ENCODE results near the gene CASP10.
A peak's percentile ranks its signal among the peaks of the same experiment; 100 is the strongest.

Gene CASP10

DNA sequence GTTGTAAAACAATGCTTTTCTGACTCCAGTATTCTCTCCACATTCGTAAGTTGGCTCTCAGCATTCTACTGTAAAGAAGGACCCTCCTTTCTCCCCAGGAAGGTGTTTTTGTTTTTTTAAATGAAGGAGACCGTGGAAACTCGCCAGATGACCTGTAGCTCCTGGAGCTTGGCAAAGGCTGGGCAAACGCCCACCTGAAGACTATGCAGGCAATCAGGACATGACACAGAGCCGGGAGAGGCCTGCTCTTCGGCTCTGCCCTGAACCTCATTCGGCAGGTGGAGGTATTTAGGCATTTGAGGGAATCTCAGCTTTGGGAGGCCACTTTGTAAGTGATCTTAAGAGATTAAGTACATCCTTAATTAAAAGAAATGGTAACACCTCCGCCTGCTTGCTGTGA is 17.4 kb downstream of the CASP10 start:
- no peaks in the 10 kb centered on the region for H3K4me1 ChIP-seq (ENCODE audit: control insufficient read depth, insufficient read depth, low read length)
- H3K36me3 ChIP-seq (ENCODE audit: control insufficient read depth, insufficient read depth, low read length): peaks cover 12% of the 10 kb centered on the region; the same call in 1 of the 2 replicates
- H3K9ac ChIP-seq (ENCODE audit: low read length): no peak overlapping the region
- no peak overlapping the region for H3K4me3 ChIP-seq (ENCODE audit: low read depth, low read length)
- no peaks in the 10 kb centered on the region for H3K9me3 ChIP-seq (ENCODE audit: control insufficient read depth, insufficient read depth, low read depth, low read length)
- no peaks in the 10 kb centered on the region for H3K27me3 ChIP-seq (ENCODE audit: control insufficient read depth, insufficient read depth, low read length)
- H3K27ac ChIP-seq (ENCODE audit: low read depth, low read length): no peak overlapping the region

DNA sequence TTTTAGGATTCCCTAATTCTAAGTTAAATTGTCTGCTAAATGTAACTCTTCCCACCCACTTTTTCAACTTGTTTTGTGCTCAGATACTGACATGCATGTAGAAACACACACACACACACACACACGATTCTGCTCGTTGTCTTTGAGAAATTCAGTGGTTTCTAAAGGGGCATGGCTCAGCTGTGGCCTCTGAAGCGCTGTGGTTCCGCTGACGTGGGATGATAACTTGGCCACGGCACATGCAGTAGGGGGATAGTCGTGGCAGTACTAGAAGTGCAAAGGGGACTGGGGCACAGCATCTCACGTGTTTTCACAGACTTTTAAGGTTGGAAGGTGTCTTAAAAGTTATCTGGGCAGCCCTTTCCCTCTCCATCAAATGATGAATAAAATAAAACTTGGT is 18.4 kb downstream of the CASP10 start:
- Histone ChIP-seq H3K27ac (ENCODE audit: low read depth, low read length) (no peak overlapping the region), H3K4me3 (ENCODE audit: low read depth, low read length) (no peak overlapping the region), H3K36me3 (ENCODE audit: control insufficient read depth, insufficient read depth, low read length) (peaks cover 8% of the 10 kb centered on the region; the same call in 1 of the 2 replicates), H3K27me3 (ENCODE audit: control insufficient read depth, insufficient read depth, low read length) (no peaks in the 10 kb centered on the region), H3K4me1 (ENCODE audit: control insufficient read depth, insufficient read depth, low read length) (no peaks in the 10 kb centered on the region), H3K9ac (ENCODE audit: low read length) (no peak overlapping the region), H3K9me3 (ENCODE audit: control insufficient read depth, insufficient read depth, low read depth, low read length) (no peaks in the 10 kb centered on the region)

DNA sequence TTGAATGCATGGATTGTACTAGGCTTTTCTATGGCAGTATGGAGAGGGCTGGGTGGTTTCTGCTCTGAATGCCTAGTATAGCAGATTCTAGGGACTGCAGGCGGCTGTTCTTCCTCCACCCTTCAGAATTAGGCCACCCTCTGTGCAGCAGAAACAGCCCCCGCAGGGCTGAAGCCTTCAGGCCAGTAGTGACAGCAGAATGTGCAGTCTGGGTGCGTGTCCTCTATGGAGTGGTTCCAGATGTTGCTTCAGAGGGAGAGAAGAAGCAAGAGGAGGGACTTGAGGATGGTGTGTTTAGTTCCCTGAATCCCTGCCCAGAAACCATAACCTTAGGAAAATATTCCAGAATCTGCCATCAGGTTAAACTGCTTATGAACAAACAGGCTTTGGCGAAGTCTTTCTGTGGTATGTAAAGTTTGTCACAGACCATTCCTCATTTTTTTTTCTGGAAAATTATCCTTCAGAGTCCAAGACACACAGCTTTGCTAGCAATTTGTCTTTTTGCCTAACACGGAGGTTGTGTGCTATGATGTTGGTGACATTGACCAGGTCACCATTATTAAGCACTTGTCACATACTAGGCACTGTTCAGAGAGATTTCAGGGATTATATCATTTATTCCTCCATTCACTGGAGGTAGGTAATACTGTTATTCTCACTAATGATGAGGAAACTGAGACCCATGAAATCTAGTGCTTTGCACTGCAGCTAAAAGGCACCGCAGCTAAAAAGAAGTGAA is 21.1 kb downstream of the CASP10 start:
- Histone ChIP-seq H3K9me3 (ENCODE audit: control insufficient read depth, insufficient read depth, low read depth, low read length) (no peaks in the 10 kb centered on the region), H3K36me3 (ENCODE audit: control insufficient read depth, insufficient read depth, low read length) (peaks cover 6% of the 10 kb centered on the region; the same call in 1 of the 2 replicates), H3K4me1 (ENCODE audit: control insufficient read depth, insufficient read depth, low read length) (no peaks in the 10 kb centered on the region), H3K27ac (ENCODE audit: low read depth, low read length) (no peak overlapping the region), H3K27me3 (ENCODE audit: control insufficient read depth, insufficient read depth, low read length) (no peaks in the 10 kb centered on the region), H3K9ac (ENCODE audit: low read length) (no peak overlapping the region), H3K4me3 (ENCODE audit: low read depth, low read length) (no peak overlapping the region)

DNA sequence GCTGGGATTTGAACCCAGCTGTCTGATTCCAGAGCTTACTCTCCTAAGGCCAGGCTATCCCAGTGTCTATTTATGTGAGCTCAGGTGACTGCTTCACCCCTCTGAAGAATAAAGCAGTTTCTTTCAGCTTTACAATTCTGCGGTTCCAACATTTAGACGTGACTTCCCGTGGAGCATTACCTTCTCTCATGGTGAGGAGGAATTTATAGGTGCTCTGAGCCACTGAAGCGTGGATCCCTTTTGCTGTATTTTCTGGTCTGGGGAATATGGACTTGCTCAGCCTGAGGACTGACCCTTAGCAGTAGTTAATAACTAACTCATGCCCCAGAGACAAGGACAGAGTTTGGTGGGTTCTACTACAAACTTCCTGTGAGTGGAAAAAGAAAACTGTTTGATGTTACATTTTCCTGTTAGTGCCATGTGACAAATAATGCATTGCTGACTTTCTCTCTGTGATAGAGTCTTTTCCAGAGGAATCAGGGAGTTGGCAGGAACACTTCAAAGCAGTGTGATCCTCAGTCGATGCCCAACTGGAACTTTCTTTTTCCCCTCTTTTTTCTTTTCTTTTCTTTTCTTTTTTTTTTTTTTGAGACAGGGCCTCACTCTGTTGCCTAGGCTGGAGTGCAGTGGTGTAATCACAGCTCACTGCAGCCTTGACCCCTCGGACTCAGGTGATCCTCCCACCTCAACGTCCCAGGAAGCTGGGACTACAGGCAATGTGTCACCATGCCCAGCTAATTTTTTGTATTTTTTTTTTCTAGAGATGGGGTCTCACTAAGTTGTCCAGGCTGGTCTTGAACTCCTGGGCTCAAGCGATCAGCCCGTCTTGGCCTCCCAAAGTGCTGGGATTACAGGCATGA is 21.9 kb downstream of the CASP10 start:
- H3K27ac ChIP-seq (ENCODE audit: low read depth, low read length): no peak overlapping the region
- peaks cover 11% of the 10 kb centered on the region; the same call in 1 of the 2 replicates for H3K36me3 ChIP-seq (ENCODE audit: control insufficient read depth, insufficient read depth, low read length)
- no peaks in the 10 kb centered on the region for H3K27me3 ChIP-seq (ENCODE audit: control insufficient read depth, insufficient read depth, low read length)
- H3K9me3 ChIP-seq (ENCODE audit: control insufficient read depth, insufficient read depth, low read depth, low read length): no peaks in the 10 kb centered on the region
- no peak overlapping the region for H3K9ac ChIP-seq (ENCODE audit: low read length)
- no peaks in the 10 kb centered on the region for H3K4me1 ChIP-seq (ENCODE audit: control insufficient read depth, insufficient read depth, low read length)
- H3K4me3 ChIP-seq (ENCODE audit: low read depth, low read length): no peak overlapping the region

DNA sequence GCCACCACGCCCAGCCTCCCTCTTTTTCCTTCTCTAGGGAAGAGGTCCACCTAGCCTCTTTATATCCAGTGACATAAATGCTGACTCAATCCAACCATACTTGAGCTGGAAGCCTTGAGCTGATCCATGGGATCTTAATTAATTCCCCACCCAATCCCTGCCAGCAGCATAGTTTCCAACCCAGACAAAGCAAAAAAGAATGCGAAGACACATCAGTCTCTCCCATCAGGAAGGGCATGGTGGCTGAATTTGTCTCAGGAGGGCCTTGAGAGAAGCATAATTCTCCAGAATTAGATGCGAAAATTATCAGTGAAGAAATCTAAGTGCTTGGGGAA is 22.5 kb downstream of the CASP10 start:
- Histone ChIP-seq H3K27me3 (ENCODE audit: control insufficient read depth, insufficient read depth, low read length) (no peaks in the 10 kb centered on the region), H3K4me3 (ENCODE audit: low read depth, low read length) (no peak overlapping the region), H3K36me3 (ENCODE audit: control insufficient read depth, insufficient read depth, low read length) (peaks cover 12% of the 10 kb centered on the region; the same call in 1 of the 2 replicates), H3K9me3 (ENCODE audit: control insufficient read depth, insufficient read depth, low read depth, low read length) (no peaks in the 10 kb centered on the region), H3K9ac (ENCODE audit: low read length) (no peak overlapping the region), H3K27ac (ENCODE audit: low read depth, low read length) (no peak overlapping the region), H3K4me1 (ENCODE audit: control insufficient read depth, insufficient read depth, low read length) (no peaks in the 10 kb centered on the region)

DNA sequence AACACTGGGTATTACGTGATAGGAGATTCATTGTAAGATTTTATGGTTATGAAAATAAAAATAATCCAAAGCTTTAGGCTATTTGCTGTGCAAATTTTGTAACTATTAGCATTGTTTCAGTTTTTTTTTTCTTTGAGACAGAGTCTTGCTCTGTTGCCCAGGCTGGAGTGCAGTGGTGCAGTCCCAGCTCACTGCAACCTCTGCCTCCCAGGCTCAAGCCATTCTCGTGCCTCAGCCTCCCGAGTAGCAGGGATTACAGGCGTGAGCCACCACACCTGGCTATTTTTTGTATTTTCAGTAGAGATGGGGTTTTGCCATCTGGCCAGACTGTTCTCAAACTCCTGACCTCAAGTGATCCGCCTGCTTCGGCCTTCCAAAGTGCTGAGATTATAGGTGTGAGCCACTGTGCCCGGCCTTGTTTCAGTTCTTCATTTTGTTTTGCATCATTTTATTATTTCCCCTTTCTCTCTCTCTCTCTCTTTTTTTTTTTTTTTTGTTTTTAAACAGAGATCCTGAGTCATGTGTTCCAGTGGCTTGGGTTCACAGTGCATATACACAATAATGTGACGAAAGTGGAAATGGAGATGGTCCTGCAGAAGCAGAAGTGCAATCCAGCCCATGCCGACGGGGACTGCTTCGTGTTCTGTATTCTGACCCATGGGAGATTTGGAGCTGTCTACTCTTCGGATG is 25.8 kb downstream of the CASP10 start:
- Histone ChIP-seq H3K4me1 (ENCODE audit: control insufficient read depth, insufficient read depth, low read length) (no peaks in the 10 kb centered on the region), H3K4me3 (ENCODE audit: low read depth, low read length) (no peak overlapping the region), H3K27ac (ENCODE audit: low read depth, low read length) (no peak overlapping the region)

DNA sequence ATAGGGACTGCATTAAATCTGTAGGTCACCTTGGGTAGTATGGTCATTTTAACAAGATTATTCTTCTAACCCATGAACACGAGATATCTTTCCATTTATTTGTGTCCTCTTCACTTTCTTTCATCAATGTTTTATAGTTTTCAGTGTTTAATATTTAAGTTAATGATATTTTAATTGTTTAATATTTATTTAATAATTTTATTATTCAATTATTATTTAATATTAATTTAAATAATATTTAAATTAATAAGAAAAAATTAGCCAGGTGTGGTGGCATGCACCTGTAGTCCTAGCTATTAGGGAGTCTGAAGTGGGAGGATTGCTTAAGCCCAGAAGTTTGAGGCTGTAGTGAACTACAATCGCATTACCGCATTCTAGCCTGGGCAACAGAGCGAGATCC is 33.0 kb downstream of the CASP10 start:
- Histone ChIP-seq H3K9ac (ENCODE audit: low read length) (no peak overlapping the region), H3K9me3 (ENCODE audit: control insufficient read depth, insufficient read depth, low read depth, low read length) (no peaks in the 10 kb centered on the region; the same call in 1 of the 2 replicates), H3K4me1 (ENCODE audit: control insufficient read depth, insufficient read depth, low read length) (peaks cover 21% of the 10 kb centered on the region), H3K36me3 (ENCODE audit: control insufficient read depth, insufficient read depth, low read length) (peaks cover 2% of the 10 kb centered on the region; the same call in 1 of the 2 replicates), H3K27me3 (ENCODE audit: control insufficient read depth, insufficient read depth, low read length) (no peaks in the 10 kb centered on the region), H3K4me3 (ENCODE audit: low read depth, low read length) (no peak overlapping the region), H3K27ac (ENCODE audit: low read depth, low read length) (no peak overlapping the region)

More for the DNA sequence above, 25.8 kb downstream of the CASP10 start:
- Histone ChIP-seq H3K9me3 (ENCODE audit: control insufficient read depth, insufficient read depth, low read depth, low read length) (no peaks in the 10 kb centered on the region), H3K36me3 (ENCODE audit: control insufficient read depth, insufficient read depth, low read length) (peaks cover 12% of the 10 kb centered on the region; the same call in 1 of the 2 replicates), H3K9ac (ENCODE audit: low read length) (no peak overlapping the region), H3K27me3 (ENCODE audit: control insufficient read depth, insufficient read depth, low read length) (no peaks in the 10 kb centered on the region)

DNA sequence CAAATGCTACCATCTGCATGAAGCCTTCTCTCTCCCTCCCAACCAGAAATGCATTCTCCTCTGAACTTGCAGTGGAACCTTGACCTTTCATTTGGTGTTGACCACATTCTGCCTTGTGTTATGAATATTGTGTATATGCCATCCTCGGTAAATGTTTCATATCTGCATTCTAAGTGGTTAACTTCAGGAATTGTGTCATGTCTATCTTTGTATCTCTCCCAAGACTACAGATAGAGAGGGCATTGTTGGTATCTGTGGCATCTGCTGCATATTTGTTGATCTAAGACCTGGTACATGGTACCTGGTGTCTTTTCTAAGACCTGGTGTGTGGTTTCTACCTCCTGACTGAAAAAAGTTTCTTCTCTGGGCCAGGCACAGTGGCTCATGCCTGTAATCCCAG is 34.0 kb downstream of the CASP10 start:
- Histone ChIP-seq H3K9ac (ENCODE audit: low read length) (no peak overlapping the region), H3K4me1 (ENCODE audit: control insufficient read depth, insufficient read depth, low read length) (peaks cover 28% of the 10 kb centered on the region)

DNA sequence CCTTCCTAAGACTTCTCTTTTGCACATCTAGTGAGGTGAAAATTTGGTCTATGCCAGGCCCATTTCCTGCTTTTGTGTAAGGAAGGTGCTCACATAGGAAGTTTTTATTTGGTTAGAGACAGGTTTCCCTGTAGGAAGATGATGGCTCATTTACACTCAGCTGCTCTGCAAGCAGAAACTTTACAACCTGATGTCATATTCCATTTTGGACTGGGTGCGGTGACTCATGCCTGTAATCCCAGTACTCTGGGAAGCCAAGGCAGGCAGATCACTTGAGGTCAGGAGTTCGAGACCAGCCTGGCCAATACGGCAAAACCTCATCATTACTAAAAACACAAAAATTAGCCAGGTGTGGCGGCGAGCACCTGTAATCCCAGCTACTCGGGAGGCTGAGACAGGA is 35.8 kb downstream of the CASP10 start:
- H3K4me1 ChIP-seq (ENCODE audit: control insufficient read depth, insufficient read depth, low read length): peaks cover 28% of the 10 kb centered on the region
- H3K27me3 ChIP-seq (ENCODE audit: control insufficient read depth, insufficient read depth, low read length): no peaks in the 10 kb centered on the region
- H3K9ac ChIP-seq (ENCODE audit: low read length): no peak overlapping the region
- H3K4me3 ChIP-seq (ENCODE audit: low read depth, low read length): no peak overlapping the region
- no peaks in the 10 kb centered on the region; the same call in 1 of the 2 replicates for H3K9me3 ChIP-seq (ENCODE audit: control insufficient read depth, insufficient read depth, low read depth, low read length)
- no peak overlapping the region for H3K27ac ChIP-seq (ENCODE audit: low read depth, low read length)
- no peaks in the 10 kb centered on the region; the same call in 1 of the 2 replicates for H3K36me3 ChIP-seq (ENCODE audit: control insufficient read depth, insufficient read depth, low read length)

More for the DNA sequence above, 34.0 kb downstream of the CASP10 start:
- H3K9me3 ChIP-seq (ENCODE audit: control insufficient read depth, insufficient read depth, low read depth, low read length): no peaks in the 10 kb centered on the region; the same call in 1 of the 2 replicates
- no peaks in the 10 kb centered on the region; the same call in 1 of the 2 replicates for H3K36me3 ChIP-seq (ENCODE audit: control insufficient read depth, insufficient read depth, low read length)
- no peaks in the 10 kb centered on the region for H3K27me3 ChIP-seq (ENCODE audit: control insufficient read depth, insufficient read depth, low read length)
- H3K4me3 ChIP-seq (ENCODE audit: low read depth, low read length): no peak overlapping the region
- no peak overlapping the region for H3K27ac ChIP-seq (ENCODE audit: low read depth, low read length)

DNA sequence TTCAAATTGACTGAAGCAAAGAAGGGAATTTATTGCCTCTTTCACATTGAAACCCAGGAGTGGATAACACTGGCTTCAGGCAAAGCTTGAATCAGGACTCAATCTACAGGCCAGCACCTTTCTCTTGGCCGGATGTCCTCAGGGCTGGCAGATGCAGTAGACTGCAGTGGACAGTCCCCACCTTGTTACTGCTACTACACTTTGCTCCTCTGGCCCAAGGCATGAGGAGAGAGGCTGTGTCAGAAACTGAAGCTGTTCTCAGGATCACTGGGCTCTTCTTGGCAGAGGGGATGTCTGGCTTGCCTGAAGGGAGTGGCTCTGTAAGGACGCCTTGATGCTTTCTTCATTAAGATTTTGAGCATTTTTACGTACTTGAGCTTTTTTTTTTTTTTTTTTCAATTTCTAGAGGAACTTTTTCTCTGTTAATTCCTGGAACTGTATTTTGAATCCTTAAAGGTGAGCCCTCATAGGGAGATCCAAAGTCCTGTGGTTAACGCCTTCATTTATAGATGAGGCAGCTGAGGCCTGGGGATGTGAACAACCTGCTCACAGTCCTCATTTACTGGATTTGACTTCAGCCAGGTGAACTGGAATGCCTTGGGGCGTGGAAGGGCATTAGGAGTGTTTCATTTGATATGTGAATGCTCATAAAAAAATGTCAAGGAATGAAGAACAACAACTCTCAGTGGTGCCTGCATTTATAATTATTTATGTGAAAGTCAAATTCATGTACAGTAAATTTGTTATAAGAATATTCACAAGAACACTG is 36.6 kb downstream of the CASP10 start:
- H3K4me1 ChIP-seq (ENCODE audit: control insufficient read depth, insufficient read depth, low read length): peaks cover 28% of the 10 kb centered on the region
- H3K36me3 ChIP-seq (ENCODE audit: control insufficient read depth, insufficient read depth, low read length): no peaks in the 10 kb centered on the region; the same call in 1 of the 2 replicates
- peak overlapping the region; percentile 50 for H3K9ac ChIP-seq (ENCODE audit: low read length)
- no peaks in the 10 kb centered on the region; the same call in 1 of the 2 replicates for H3K9me3 ChIP-seq (ENCODE audit: control insufficient read depth, insufficient read depth, low read depth, low read length)
- peak overlapping the region; percentile 84; the same call in 1 of the 2 replicates for H3K27ac ChIP-seq (ENCODE audit: low read depth, low read length)
- peak overlapping the region; percentile 2; the same call in 1 of the 2 replicates for H3K4me3 ChIP-seq (ENCODE audit: low read depth, low read length)
- no peaks in the 10 kb centered on the region for H3K27me3 ChIP-seq (ENCODE audit: control insufficient read depth, insufficient read depth, low read length)
